Mesenchymal stem cell (in vitro differentiated cells and primary cell): ENCODE measurements around the gene PHF13.

Experiments
- DNase-seq: peaks from one replicate; pipeline ENCODE4 v3.0.0-alpha.2; 2013
- H2AFZ ChIP-seq: one replicate; pipeline ENCODE4 v1.6.1; 2013; ENCODE audit warnings: low read depth, mild to moderate bottlenecking, control low read depth, inconsistent platforms, low read length, moderate library complexity
- H2AK5ac ChIP-seq: 2 replicates; pipeline ENCODE4 v1.6.1; 2013; ENCODE audit warnings: low read length, moderate library complexity, mild to moderate bottlenecking, inconsistent platforms; ENCODE audit not compliant: severe bottlenecking
- H2BK120ac ChIP-seq: one replicate; pipeline ENCODE4 v1.6.1; 2013; ENCODE audit warnings: low read depth, mild to moderate bottlenecking, inconsistent platforms, low read length, moderate library complexity
- H2BK12ac ChIP-seq, 2 experiments: one replicate each; pipeline ENCODE4 v1.6.1; 2013; ENCODE audit warnings: inconsistent platforms in 2 of 2, low read length in 2 of 2, mild to moderate bottlenecking in 2 of 2, moderate library complexity in 2 of 2, control low read depth in 1 of 2
- H2BK15ac ChIP-seq: one replicate; pipeline ENCODE4 v1.6.1; 2013; ENCODE audit warnings: mild to moderate bottlenecking, low read depth, inconsistent platforms; ENCODE audit not compliant: poor library complexity, severe bottlenecking
- H2BK5ac ChIP-seq: 2 replicates; pipeline ENCODE4 v1.6.1; 2013; ENCODE audit warnings: low read depth, mild to moderate bottlenecking, low read length, control low read depth, inconsistent platforms; ENCODE audit not compliant: poor library complexity, severe bottlenecking
- H3K14ac ChIP-seq, 2 experiments: one replicate each; pipeline ENCODE4 v1.6.1; 2013; ENCODE audit warnings: inconsistent platforms in 2 of 2, low read length in 2 of 2, control low read depth in 1 of 2, mild to moderate bottlenecking in 1 of 2, moderate library complexity in 1 of 2
- H3K18ac ChIP-seq, 2 experiments: one replicate each; pipeline ENCODE4 v1.6.1; 2013; ENCODE audit warnings: inconsistent platforms in 2 of 2, low read length in 2 of 2, control low read depth in 1 of 2, low read depth in 1 of 2, mild to moderate bottlenecking in 1 of 2
- H3K23ac ChIP-seq, 2 experiments: one replicate each; pipeline ENCODE4 v1.6.1; 2013; ENCODE audit warnings: inconsistent platforms in 2 of 2, low read length in 2 of 2, mild to moderate bottlenecking in 2 of 2, moderate library complexity in 2 of 2, control low read depth in 1 of 2
- H3K27ac ChIP-seq: 2 replicates; pipeline ENCODE4 v1.5.1; 2013; ENCODE audit warnings: mild to moderate bottlenecking, moderate library complexity, low read length, control low read depth, inconsistent platforms; ENCODE audit not compliant: poor library complexity, severe bottlenecking
- H3K27me3 ChIP-seq, 2 experiments: 2 replicates each; pipeline versions ENCODE4 v1.6.1 to v1.7.0; 2013; ENCODE audit warnings: low read length in 2 of 2, mild to moderate bottlenecking in 2 of 2, moderate library complexity in 2 of 2, control low read depth in 1 of 2, inconsistent platforms in 1 of 2; ENCODE audit not compliant: control insufficient read depth in 1 of 2, insufficient read depth in 1 of 2
- H3K36me3 ChIP-seq, 2 experiments: 2 replicates each; pipeline versions ENCODE4 v1.6.1 to v1.7.0; 2013; ENCODE audit warnings: low read length in 2 of 2, control low read depth in 1 of 2, inconsistent platforms in 1 of 2, low read depth in 1 of 2, mild to moderate bottlenecking in 1 of 2; ENCODE audit not compliant: insufficient read depth in 2 of 2, control insufficient read depth in 1 of 2
- H3K4ac ChIP-seq, 2 experiments: one replicate each; pipeline ENCODE4 v1.6.1; 2013; ENCODE audit warnings: inconsistent platforms in 2 of 2, low read length in 2 of 2, mild to moderate bottlenecking in 2 of 2, moderate library complexity in 2 of 2, control low read depth in 1 of 2, low read depth in 1 of 2
- H3K4me1 ChIP-seq: 2 replicates; pipeline ENCODE4 v1.6.1; 2013; ENCODE audit warnings: low read depth, low read length, control low read depth; ENCODE audit not compliant: control insufficient read depth, insufficient read depth
- H3K4me2 ChIP-seq: 2 replicates; pipeline ENCODE4 v1.6.1; 2013; ENCODE audit warnings: low read length, mild to moderate bottlenecking, inconsistent platforms; ENCODE audit not compliant: poor library complexity, severe bottlenecking
- H3K4me3 ChIP-seq, 2 experiments: 2 replicates each; pipeline versions ENCODE4 v1.5.1 to v1.7.0; 2013; ENCODE audit warnings: low read length in 2 of 2, mild to moderate bottlenecking in 2 of 2, control low read depth in 1 of 2, low read depth in 1 of 2; ENCODE audit not compliant: insufficient read depth in 1 of 2
- H3K79me1 ChIP-seq: replicated peaks from 2 replicates; pipeline ENCODE4 v1.6.1; 2013; ENCODE audit warnings: mild to moderate bottlenecking, control low read depth, low read length, inconsistent platforms; ENCODE audit not compliant: poor library complexity, severe bottlenecking
- H3K9ac ChIP-seq: 2 replicates; pipeline ENCODE4 v1.7.0; 2013; ENCODE audit warnings: mild to moderate bottlenecking, low read length, moderate library complexity
- H3K9me3 ChIP-seq: 2 replicates; pipeline ENCODE4 v1.7.0; 2013; ENCODE audit warnings: mild to moderate bottlenecking, low read length; ENCODE audit not compliant: control insufficient read depth
- H4K8ac ChIP-seq: one replicate; pipeline ENCODE4 v1.6.1; 2013; ENCODE audit warnings: inconsistent platforms, mild to moderate bottlenecking, low read length, moderate library complexity
- H4K91ac ChIP-seq: one replicate; pipeline ENCODE4 v1.6.1; 2013; ENCODE audit warnings: mild to moderate bottlenecking, low read length, inconsistent platforms
- WGBS: methylation state at CpG from one replicate; pipeline ENCODE4 v1.1.7; 2013; ENCODE audit warnings: mixed read lengths; 5-methylcytosine and 5-hydroxymethylcytosine counted together

The PHF13 gene

DNA sequence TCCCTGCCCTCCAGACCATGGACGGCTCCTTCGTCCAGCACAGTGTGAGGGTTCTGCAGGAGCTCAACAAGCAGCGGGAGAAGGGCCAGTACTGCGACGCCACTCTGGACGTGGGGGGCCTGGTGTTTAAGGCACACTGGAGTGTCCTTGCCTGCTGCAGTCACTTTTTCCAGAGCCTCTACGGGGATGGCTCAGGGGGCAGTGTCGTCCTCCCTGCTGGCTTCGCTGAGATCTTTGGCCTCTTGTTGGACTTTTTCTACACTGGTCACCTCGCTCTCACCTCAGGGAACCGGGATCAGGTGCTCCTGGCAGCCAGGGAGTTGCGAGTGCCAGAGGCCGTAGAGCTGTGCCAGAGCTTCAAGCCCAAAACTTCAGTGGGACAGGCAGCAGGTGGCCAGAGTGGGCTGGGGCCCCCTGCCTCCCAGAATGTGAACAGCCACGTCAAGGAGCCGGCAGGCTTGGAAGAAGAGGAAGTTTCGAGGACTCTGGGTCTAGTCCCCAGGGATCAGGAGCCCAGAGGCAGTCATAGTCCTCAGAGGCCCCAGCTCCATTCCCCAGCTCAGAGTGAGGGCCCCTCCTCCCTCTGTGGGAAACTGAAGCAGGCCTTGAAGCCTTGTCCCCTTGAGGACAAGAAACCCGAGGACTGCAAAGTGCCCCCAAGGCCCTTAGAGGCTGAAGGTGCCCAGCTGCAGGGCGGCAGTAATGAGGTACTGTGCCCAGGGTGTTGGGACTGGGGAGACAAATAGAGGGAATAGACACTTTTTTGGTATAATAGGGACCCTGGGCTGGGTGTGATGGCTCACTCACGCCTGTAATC is 32.7 kb upstream of the PHF13 start:
- Histone ChIP-seq H3K79me1 (peaks cover 34% of the 10 kb centered on the region), H3K18ac (peak overlapping the region in 1 of 2 experiments; percentile 95), H3K27me3 (no peaks in the 10 kb centered on the region), H2BK15ac (peak overlapping the region; percentile 13), H3K14ac (peak overlapping the region in 1 of 2 experiments; percentile 6), H3K23ac (peak overlapping the region; percentile 1 to 34), H3K4me2 (peak overlapping the region; percentile 79), H3K36me3 (peaks cover 0 to 4% of the 10 kb centered on the region in 2 experiments), H3K4me1 (peaks cover 29% of the 10 kb centered on the region), H2BK12ac (no peak overlapping the region), H3K9me3 (no peaks in the 10 kb centered on the region), H4K91ac (peak overlapping the region; percentile 40), H2AFZ (peak overlapping the region; percentile 96), H3K27ac (no peak overlapping the region), H4K8ac (no peak overlapping the region), H3K9ac (peak overlapping the region; percentile 93), H3K4ac (peak overlapping the region in 1 of 2 experiments; percentile 41), H2BK5ac (no peak overlapping the region), H2BK120ac (no peak overlapping the region), H2AK5ac (no peak overlapping the region), H3K4me3 (peak overlapping the region; percentile 86 to 99)
- WGBS = 46% methylated on average over 19 of the region's 19 CpGs
- peak; percentile 63 for DNase-seq

DNA sequence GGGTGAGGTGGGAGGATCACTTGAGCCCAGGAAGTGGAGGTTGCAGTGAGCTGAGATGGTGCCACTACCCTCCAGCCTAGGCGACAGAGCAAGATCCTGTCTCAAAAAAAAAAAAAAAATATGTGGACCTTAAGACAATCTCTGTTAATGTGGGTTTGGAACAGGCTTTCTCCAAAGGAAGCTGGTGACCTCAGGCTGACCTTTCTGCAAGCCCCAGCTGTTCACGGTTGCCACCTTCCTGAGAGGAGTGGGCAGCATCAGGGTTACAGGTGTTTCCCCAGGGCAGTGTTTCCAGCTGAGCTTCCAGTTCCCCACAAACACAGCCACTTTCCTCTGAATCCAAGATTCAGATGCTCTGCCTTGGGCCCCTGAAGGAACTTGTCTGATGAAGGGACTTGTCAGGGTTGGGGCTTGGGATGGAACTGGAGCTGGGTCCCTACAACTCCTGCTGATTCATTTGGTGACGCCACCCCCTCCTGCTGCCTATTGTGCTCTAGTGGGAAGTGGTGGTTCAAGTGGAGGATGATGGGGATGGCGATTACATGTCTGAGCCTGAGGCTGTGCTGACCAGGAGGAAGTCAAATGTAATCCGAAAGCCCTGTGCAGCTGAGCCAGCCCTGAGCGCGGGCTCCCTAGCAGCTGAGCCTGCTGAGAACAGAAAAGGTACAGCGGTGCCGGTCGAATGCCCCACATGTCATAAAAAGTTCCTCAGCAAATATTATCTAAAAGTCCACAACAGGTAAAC is 31.8 kb upstream of the PHF13 start:
- no peak overlapping the region for H3K18ac ChIP-seq
- H3K79me1 ChIP-seq = peaks cover 41% of the 10 kb centered on the region
- no peaks in the 10 kb centered on the region for H3K9me3 ChIP-seq
- H3K14ac ChIP-seq = no peak overlapping the region
- H3K27me3 ChIP-seq = no peaks in the 10 kb centered on the region
- H4K91ac ChIP-seq = no peak overlapping the region
- DNase-seq = no peak
- no peak overlapping the region for H4K8ac ChIP-seq
- H3K27ac ChIP-seq = no peak overlapping the region
- peaks cover 29% of the 10 kb centered on the region for H3K4me1 ChIP-seq
- H3K4me3 ChIP-seq = no peak overlapping the region
- H2BK15ac ChIP-seq = no peak overlapping the region
- H2AK5ac ChIP-seq = no peak overlapping the region
- no peak overlapping the region for H3K4me2 ChIP-seq
- H2BK5ac ChIP-seq = no peak overlapping the region
- H2AFZ ChIP-seq = no peak overlapping the region
- H2BK120ac ChIP-seq = no peak overlapping the region
- H3K9ac ChIP-seq = no peak overlapping the region
- H3K36me3 ChIP-seq = peaks cover 0 to 14% of the 10 kb centered on the region in 2 experiments
- no peak overlapping the region for H3K4ac ChIP-seq
- no peak overlapping the region for H2BK12ac ChIP-seq
- WGBS = 94% methylated on average over 10 of the region's 10 CpGs
- H3K23ac ChIP-seq = no peak overlapping the region

DNA sequence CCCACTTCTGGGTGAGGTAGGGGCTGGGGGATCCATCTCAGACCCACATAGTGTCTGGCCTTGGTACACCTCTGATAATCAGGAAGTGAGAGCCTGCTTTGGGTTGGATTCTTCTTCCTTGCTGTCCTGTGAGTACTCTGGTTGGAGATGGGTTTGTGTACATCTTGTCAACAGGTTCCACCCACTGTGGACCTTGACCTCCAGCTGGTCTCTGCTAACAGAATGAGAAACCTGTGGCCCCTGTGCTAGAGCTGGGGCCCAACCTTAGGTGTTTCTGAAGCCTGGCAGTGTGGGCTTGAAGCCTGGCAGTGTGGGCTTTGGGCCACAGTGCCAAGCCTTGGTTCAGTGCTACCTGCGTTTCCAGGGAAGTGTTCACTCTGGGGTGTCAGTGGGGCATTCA is 31.2 kb upstream of the PHF13 start:
- Histone ChIP-seq H3K18ac (no peak overlapping the region), H3K27ac (no peak overlapping the region), H3K4me3 (no peak overlapping the region), H2BK15ac (peak overlapping the region; percentile 32), H2AK5ac (no peak overlapping the region), H3K23ac (no peak overlapping the region), H3K4me1 (peaks cover 31% of the 10 kb centered on the region), H2BK12ac (no peak overlapping the region), H3K36me3 (peaks cover 1 to 20% of the 10 kb centered on the region in 2 experiments), H4K91ac (no peak overlapping the region), H3K4me2 (no peak overlapping the region), H3K14ac (no peak overlapping the region), H3K9me3 (no peaks in the 10 kb centered on the region), H3K27me3 (no peaks in the 10 kb centered on the region), H2AFZ (no peak overlapping the region), H3K4ac (no peak overlapping the region), H3K79me1 (peaks cover 45% of the 10 kb centered on the region), H2BK120ac (no peak overlapping the region), H2BK5ac (no peak overlapping the region), H3K9ac (no peak overlapping the region), H4K8ac (no peak overlapping the region)
- DNase-seq = no peak
- WGBS = 100% methylated on average over 1 of the region's 1 CpG
